ENCODE data around the gene LDHAL6A. TPM values are rescaled to one million over a fixed set of nuclear protein-coding genes. Genes with fewer than 3 reads are reported as not detected.

LDHAL6A gene
- total and polyA plus RNA-seq, 9 donors: 0.13 to 0.67 (median 0.15) TPM; not detected in 2

DNA sequence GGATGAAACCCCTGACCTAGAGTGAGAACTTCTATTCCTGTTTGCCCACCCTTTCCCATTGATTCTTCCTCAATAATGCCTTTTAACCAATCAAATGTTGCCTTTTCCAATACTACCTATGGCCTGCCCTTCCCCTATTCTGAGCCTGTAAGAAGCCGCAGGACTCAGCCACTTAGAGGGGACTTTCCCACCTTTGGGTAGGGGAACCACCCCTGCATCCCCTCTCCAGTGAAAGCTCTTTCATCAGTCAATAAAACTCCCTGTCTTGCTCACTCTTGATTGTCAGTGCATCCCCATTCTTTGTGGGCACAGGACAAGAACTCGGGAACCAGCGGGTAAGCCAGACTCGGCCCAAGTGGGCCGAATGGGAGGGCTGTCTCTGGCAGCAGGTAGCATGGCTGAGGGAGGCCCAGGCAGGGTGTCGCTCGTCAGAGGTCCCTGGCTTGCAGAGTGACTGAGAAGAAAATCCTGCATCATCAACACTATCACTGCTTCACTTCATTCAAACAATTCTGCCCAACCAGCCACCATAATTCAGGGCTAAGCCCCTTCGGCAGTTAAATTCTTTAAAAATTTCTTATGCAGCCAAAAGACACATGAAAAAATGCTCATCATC lies 30.4 kb downstream of the LDHAL6A start:
- H3K36me3 ChIP-seq (ENCODE audit: control insufficient read depth, insufficient read depth, low read length): peaks cover 42% of the 10 kb centered on the region
- no peak overlapping the region for H3K27ac ChIP-seq (ENCODE audit: low read length)
- H3K4me3 ChIP-seq (ENCODE audit: low read length): no peak overlapping the region
- H3K9me3 ChIP-seq (replicated peaks; ENCODE audit: control insufficient read depth, low read depth, low read length): no peaks in the 10 kb centered on the region
- H3K4me1 ChIP-seq (ENCODE audit: control insufficient read depth, insufficient read depth, low read length): no peaks in the 10 kb centered on the region
- H3K27me3 ChIP-seq (ENCODE audit: control insufficient read depth, insufficient read depth, low read length): no peaks in the 10 kb centered on the region
- no peak for DNase-seq
- 94% methylated on average over 6 of the region's 8 CpGs for WGBS (ENCODE audit: insufficient coverage)

DNA sequence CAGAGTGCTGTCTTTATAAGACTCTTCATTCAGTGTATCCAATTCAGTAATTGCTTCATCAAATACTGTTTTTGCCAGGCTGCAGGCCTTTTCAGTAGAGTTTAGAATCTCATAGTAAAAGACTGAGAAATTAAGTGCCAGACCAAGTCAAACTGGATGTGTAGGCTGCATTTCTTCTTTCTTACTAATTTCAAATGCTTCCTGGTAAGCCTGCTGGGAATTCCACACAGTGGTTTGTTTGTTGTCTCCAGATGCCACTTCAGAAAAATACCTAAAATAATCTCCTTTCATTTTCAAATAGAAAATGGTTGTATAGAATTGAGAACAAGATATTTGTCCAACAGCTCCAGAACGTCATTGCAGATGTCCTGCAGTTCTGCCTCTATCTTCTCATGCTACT lies 34.7 kb downstream of the LDHAL6A start:
- H3K27ac ChIP-seq (ENCODE audit: low read length): no peak overlapping the region

DNA sequence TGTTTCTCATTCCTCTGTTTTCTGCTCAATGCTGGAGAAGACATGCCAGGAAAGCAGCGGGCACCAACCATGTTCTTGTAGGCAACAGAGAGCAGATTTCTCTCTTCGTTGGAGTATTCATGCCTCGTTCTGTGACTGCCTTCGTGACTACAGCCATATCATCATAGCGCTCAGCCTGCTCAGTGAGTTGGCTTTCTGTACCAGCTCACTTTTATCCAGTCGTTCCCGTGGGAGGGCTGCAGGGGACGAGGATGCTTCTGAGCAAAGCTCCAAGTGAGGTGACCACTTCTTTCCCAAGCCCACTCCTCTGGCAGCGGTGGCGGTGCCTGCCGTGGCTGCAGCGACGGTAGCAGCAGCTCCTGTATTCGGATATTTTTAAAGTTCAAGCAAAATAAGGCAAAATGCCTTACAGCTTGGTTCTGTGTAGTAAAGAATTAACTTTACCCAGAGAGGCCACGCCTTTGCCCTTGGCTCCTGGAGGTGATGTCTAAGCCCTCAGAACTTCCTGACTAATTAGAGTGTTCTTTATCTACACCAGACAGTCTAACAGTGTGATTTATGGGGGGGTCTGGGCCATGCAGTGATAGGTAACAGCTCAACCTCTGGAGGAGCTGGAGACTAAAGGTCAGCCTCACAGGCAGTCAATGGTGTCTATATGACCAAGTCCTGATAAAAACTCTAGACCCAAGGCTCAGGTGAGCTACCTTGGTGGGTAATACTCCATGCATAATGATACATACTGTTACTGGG lies 35.3 kb downstream of the LDHAL6A start:
- 88% methylated on average over 14 of the region's 15 CpGs for WGBS (ENCODE audit: insufficient coverage)
- H3K27ac ChIP-seq (ENCODE audit: low read length): no peak overlapping the region
- H3K4me1 ChIP-seq (ENCODE audit: control insufficient read depth, insufficient read depth, low read length): no peaks in the 10 kb centered on the region
- H3K4me3 ChIP-seq (ENCODE audit: low read length): no peak overlapping the region
- H3K9me3 ChIP-seq (replicated peaks; ENCODE audit: control insufficient read depth, low read depth, low read length): no peaks in the 10 kb centered on the region
- H3K36me3 ChIP-seq (ENCODE audit: control insufficient read depth, insufficient read depth, low read length): peaks cover 29% of the 10 kb centered on the region
- H3K27me3 ChIP-seq (ENCODE audit: control insufficient read depth, insufficient read depth, low read length): no peaks in the 10 kb centered on the region
- DNase-seq: no peak

More for the DNA sequence above, 34.7 kb downstream of the LDHAL6A start:
- no peak for DNase-seq
- Histone ChIP-seq H3K4me3 (ENCODE audit: low read length) (no peak overlapping the region), H3K9me3 (replicated peaks; ENCODE audit: control insufficient read depth, low read depth, low read length) (no peaks in the 10 kb centered on the region), H3K4me1 (ENCODE audit: control insufficient read depth, insufficient read depth, low read length) (no peaks in the 10 kb centered on the region), H3K27me3 (ENCODE audit: control insufficient read depth, insufficient read depth, low read length) (no peaks in the 10 kb centered on the region), H3K36me3 (ENCODE audit: control insufficient read depth, insufficient read depth, low read length) (peaks cover 30% of the 10 kb centered on the region)
- 80% methylated on average over 1 of the region's 1 CpG for WGBS (ENCODE audit: insufficient coverage)

DNA sequence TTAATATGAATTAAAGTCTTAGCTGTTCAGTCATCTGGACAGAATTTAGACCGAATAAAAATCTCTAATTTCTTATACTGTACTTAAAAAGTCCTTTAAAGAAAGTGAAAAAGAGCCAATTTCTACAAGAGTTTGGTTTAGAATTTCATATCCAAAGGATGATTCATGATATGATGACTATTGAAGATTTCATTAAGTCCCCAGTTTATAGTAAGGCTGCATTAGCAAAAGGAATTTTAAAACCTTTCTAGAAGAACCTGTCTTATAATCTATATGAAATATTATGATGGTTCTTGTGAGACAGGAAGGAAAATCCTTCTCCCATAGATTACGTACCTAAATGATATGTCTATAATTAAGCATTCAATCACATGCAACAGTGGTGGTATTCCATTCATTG lies 36.3 kb downstream of the LDHAL6A start:
- Histone ChIP-seq H3K36me3 (ENCODE audit: control insufficient read depth, insufficient read depth, low read length) (peaks cover 31% of the 10 kb centered on the region), H3K9me3 (replicated peaks; ENCODE audit: control insufficient read depth, low read depth, low read length) (no peaks in the 10 kb centered on the region), H3K4me1 (ENCODE audit: control insufficient read depth, insufficient read depth, low read length) (no peaks in the 10 kb centered on the region), H3K27me3 (ENCODE audit: control insufficient read depth, insufficient read depth, low read length) (no peaks in the 10 kb centered on the region), H3K4me3 (ENCODE audit: low read length) (no peak overlapping the region), H3K27ac (ENCODE audit: low read length) (no peak overlapping the region)
- no peak for DNase-seq
- no CpG with 5 or more reads among the region's 2 CpGs for WGBS (ENCODE audit: insufficient coverage)

DNA sequence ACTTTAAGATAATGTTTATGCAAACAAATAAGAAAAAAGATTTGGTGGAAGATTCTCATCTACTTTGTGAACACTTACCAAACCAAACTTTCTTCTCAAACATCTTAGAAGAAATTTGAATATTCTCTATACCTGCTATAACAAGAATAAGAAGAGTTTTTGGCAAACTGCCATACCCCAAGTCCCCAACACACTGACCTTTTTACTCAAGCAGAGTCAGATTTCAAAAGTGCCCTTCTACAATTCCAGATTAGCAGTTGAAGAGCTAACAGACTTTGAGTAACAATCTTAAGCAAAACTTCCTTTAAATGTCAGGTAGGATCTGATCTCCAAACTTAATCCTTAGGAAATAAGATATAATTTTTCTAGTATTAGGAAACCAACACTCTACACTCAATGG lies 37.2 kb downstream of the LDHAL6A start:
- H3K4me1 ChIP-seq (ENCODE audit: control insufficient read depth, insufficient read depth, low read length): no peaks in the 10 kb centered on the region
- H3K27me3 ChIP-seq (ENCODE audit: control insufficient read depth, insufficient read depth, low read length): no peaks in the 10 kb centered on the region
- peaks cover 31% of the 10 kb centered on the region for H3K36me3 ChIP-seq (ENCODE audit: control insufficient read depth, insufficient read depth, low read length)
- H3K4me3 ChIP-seq (ENCODE audit: low read length): no peak overlapping the region
- peak; percentile 1 for DNase-seq
- H3K9me3 ChIP-seq (replicated peaks; ENCODE audit: control insufficient read depth, low read depth, low read length): no peaks in the 10 kb centered on the region
- H3K27ac ChIP-seq (ENCODE audit: low read length): no peak overlapping the region

DNA sequence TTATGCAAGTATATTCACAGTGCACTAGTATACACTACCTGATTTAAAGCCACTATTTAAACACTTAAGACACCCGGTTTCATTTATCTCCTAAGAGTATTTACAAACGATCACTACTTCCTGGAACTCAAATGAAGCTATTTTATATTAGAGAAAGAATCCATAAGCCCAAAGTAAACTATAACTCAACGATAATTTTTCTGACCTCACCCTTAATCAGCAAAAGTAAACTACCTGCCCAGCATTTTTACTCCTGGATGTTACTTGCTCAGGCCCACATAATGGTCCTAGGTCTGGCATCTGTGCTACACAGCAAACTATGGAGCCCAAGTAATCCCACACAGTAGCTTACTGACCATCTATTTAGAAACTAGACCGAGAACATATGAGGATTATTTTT lies 37.7 kb downstream of the LDHAL6A start:
- no peak overlapping the region for H3K27ac ChIP-seq (ENCODE audit: low read length)
- H3K27me3 ChIP-seq (ENCODE audit: control insufficient read depth, insufficient read depth, low read length): no peaks in the 10 kb centered on the region
- no peaks in the 10 kb centered on the region for H3K4me1 ChIP-seq (ENCODE audit: control insufficient read depth, insufficient read depth, low read length)
- no peak for DNase-seq
- no CpG with 5 or more reads among the region's 4 CpGs for WGBS (ENCODE audit: insufficient coverage)
- no peaks in the 10 kb centered on the region for H3K9me3 ChIP-seq (replicated peaks; ENCODE audit: control insufficient read depth, low read depth, low read length)
- H3K4me3 ChIP-seq (ENCODE audit: low read length): no peak overlapping the region
- peaks cover 34% of the 10 kb centered on the region for H3K36me3 ChIP-seq (ENCODE audit: control insufficient read depth, insufficient read depth, low read length)

DNA sequence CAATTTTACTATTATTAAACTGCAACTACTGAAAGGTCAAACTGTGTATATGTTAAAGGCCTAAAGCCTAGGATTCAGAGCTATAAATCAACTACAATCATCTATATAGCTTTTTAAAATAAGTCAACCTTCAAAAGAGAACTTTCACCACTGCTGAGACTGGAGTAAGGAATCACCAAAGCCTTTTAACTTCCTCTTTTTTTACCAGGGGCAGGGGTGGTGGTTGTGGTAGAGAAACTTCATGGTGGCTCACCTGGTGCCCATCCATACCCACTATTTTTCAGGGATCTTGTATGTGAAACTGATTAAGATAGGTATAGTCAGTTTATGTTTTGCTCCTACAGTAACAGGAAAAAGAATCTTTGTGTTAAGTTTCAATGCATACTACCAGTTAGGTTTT lies 39.6 kb downstream of the LDHAL6A start:
- H3K9me3 ChIP-seq (replicated peaks; ENCODE audit: control insufficient read depth, low read depth, low read length): no peaks in the 10 kb centered on the region
- H3K27me3 ChIP-seq (ENCODE audit: control insufficient read depth, insufficient read depth, low read length): no peaks in the 10 kb centered on the region
- no peaks in the 10 kb centered on the region for H3K4me1 ChIP-seq (ENCODE audit: control insufficient read depth, insufficient read depth, low read length)
- H3K36me3 ChIP-seq (ENCODE audit: control insufficient read depth, insufficient read depth, low read length): peaks cover 31% of the 10 kb centered on the region
- no peak overlapping the region for H3K27ac ChIP-seq (ENCODE audit: low read length)
- no peak overlapping the region for H3K4me3 ChIP-seq (ENCODE audit: low read length)
- no peak for DNase-seq

DNA sequence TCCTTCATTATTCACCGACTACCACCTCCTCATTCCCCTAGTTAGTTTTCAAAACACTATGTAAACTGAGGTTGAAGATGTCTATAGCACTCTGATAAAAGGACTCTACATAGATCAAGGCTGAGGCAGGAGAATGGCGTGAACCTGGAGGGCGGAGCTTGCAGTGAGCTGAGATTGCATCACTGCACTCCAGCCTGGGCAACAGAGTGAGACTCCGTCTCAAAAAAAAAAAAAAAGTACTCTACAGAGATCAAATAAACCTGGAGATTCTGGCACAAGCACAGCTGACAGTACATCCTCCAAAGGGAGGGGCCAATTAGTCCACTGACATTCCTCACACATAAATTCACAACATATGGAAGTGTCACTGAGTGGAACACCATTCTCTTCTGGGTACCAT lies 40.0 kb downstream of the LDHAL6A start:
- no CpG with 5 or more reads among the region's 4 CpGs for WGBS (ENCODE audit: insufficient coverage)
- Histone ChIP-seq H3K36me3 (ENCODE audit: control insufficient read depth, insufficient read depth, low read length) (peaks cover 27% of the 10 kb centered on the region), H3K27me3 (ENCODE audit: control insufficient read depth, insufficient read depth, low read length) (no peaks in the 10 kb centered on the region), H3K9me3 (replicated peaks; ENCODE audit: control insufficient read depth, low read depth, low read length) (no peaks in the 10 kb centered on the region), H3K4me1 (ENCODE audit: control insufficient read depth, insufficient read depth, low read length) (no peaks in the 10 kb centered on the region), H3K27ac (ENCODE audit: low read length) (no peak overlapping the region), H3K4me3 (ENCODE audit: low read length) (no peak overlapping the region)
- no peak for DNase-seq

DNA sequence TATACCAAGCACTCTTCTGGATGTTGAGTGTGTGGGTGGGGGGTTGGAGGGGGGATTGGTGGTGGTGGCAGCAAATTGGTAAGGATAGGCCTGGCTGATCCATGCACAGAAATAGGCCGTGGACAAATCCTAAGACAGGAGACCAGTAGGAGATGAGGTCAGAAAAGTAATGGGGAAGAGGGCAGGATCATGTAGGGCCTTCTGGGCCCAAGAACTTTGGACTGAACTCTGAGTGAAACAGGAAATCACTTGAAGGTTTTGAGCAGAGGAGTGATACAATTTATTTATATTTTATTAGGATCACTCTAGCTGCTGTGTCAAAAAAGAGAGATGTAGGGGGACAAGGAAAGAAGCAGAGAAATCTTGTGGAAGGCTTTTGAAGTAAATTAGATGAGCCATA lies 42.4 kb downstream of the LDHAL6A start:
- DNase-seq: no peak
- H3K27me3 ChIP-seq (ENCODE audit: control insufficient read depth, insufficient read depth, low read length): no peaks in the 10 kb centered on the region
- no peaks in the 10 kb centered on the region for H3K4me1 ChIP-seq (ENCODE audit: control insufficient read depth, insufficient read depth, low read length)
- 70% methylated on average over 1 of the region's 1 CpG for WGBS (ENCODE audit: insufficient coverage)
- peaks cover 31% of the 10 kb centered on the region for H3K36me3 ChIP-seq (ENCODE audit: control insufficient read depth, insufficient read depth, low read length)
- H3K27ac ChIP-seq (ENCODE audit: low read length): no peak overlapping the region
- H3K9me3 ChIP-seq (replicated peaks; ENCODE audit: control insufficient read depth, low read depth, low read length): no peaks in the 10 kb centered on the region
- H3K4me3 ChIP-seq (ENCODE audit: low read length): no peak overlapping the region

DNA sequence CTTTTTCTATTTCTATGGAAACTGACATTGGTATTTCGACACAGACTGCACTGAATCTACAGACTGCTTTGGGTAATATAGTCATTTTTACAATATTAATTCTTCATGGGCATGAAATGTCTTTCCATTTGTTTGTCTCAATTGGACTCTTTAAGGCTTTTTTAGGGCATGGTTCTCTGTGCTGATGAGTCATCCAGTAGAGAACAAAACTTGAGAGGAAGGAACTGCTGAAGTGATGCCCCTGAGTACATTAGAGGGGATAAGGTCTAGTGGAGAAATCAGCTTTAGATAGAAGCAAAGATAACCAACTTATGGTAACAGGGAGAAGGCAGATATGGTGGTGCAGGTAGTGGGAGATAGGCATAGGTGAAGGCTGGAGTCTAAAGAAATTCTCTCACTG lies 46.0 kb downstream of the LDHAL6A start:
- peaks cover 28% of the 10 kb centered on the region for H3K36me3 ChIP-seq (ENCODE audit: control insufficient read depth, insufficient read depth, low read length)
- no peak overlapping the region for H3K27ac ChIP-seq (ENCODE audit: low read length)
- no peak for DNase-seq
- no peaks in the 10 kb centered on the region for H3K9me3 ChIP-seq (replicated peaks; ENCODE audit: control insufficient read depth, low read depth, low read length)
- H3K27me3 ChIP-seq (ENCODE audit: control insufficient read depth, insufficient read depth, low read length): no peaks in the 10 kb centered on the region
- H3K4me1 ChIP-seq (ENCODE audit: control insufficient read depth, insufficient read depth, low read length): no peaks in the 10 kb centered on the region
- WGBS (ENCODE audit: insufficient coverage): no CpG with 5 or more reads among the region's 1 CpG
- no peak overlapping the region for H3K4me3 ChIP-seq (ENCODE audit: low read length)

DNA sequence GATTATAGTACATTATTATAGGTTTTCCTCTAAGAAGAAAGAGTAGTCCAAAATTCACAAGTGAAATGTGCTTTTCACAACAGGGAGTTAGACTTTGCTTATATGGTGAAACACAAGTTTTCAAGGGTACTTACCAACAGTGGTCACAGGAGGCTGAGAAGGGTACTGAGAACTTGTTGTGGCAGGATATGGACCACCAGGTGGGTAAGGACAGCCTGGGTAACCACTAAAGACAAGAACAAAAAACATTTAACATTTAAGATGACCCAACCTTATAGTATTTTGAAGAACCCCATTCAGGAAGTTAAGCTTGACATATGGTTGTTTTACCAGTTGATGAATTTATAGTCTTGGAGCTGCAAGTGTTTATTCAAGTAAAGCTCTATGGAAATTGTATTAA lies 46.7 kb downstream of the LDHAL6A start:
- no peaks in the 10 kb centered on the region for H3K9me3 ChIP-seq (replicated peaks; ENCODE audit: control insufficient read depth, low read depth, low read length)
- DNase-seq: no peak
- no peaks in the 10 kb centered on the region for H3K4me1 ChIP-seq (ENCODE audit: control insufficient read depth, insufficient read depth, low read length)
- no peaks in the 10 kb centered on the region for H3K27me3 ChIP-seq (ENCODE audit: control insufficient read depth, insufficient read depth, low read length)
- H3K4me3 ChIP-seq (ENCODE audit: low read length): no peak overlapping the region
- no peak overlapping the region for H3K27ac ChIP-seq (ENCODE audit: low read length)
- peaks cover 28% of the 10 kb centered on the region for H3K36me3 ChIP-seq (ENCODE audit: control insufficient read depth, insufficient read depth, low read length)
